ENCODE measurements around the gene GNAL. TPM values are rescaled to one million over a fixed set of nuclear protein-coding genes. Genes with fewer than 3 reads are reported as not detected.

The GNAL gene
- total and polyA plus RNA-seq, 2 donors from 2014 or later, result 1.8 to 9.7 TPM

DNA sequence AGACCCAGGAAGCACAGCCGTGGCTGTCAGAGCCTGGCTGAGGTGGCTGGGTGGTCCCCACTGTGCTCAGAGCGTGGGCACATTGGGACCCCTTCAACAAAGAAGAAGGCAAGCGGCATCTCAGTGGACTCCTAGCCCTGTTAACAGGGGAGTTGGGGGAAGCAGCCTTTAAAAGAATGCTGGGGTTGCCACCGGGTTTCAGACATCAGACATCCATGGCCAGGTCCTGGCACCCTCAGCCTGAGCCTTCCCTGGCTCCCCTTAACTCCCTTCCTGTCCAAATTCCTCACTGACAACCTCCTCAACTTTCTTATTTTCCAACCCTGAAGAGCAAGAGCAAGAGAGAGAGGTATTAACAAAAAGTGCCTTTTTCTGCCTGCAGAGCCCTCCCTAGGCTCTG lies 24.8 kb upstream of the GNAL start:
- Histone ChIP-seq H3K4me1 (ENCODE audit: control insufficient read depth in 2 of 3, insufficient read depth in 2 of 3, low read depth in 1 of 3, low read length in 3 of 3) (no peaks in the 10 kb centered on the region), H3K4me3 (ENCODE audit: low read length in 3 of 3) (no peak overlapping the region), H3K27ac (ENCODE audit: low read depth in 2 of 2, low read length in 2 of 2) (no peak overlapping the region), H3K9me3 (ENCODE audit: control insufficient read depth in 2 of 3, insufficient read depth in 1 of 3, low read length in 3 of 3) (no peaks in the 10 kb centered on the region), H3K9ac (ENCODE audit: low read length in 3 of 3) (no peak overlapping the region), H3K27me3 (ENCODE audit: control insufficient read depth, insufficient read depth, low read length) (no peaks in the 10 kb centered on the region), H3K36me3 (ENCODE audit: control insufficient read depth in 2 of 3, insufficient read depth in 3 of 3, low read length in 3 of 3) (no peaks in the 10 kb centered on the region)
- DNase-seq (no peak), FAIRE-seq (no peak)
- intact Hi-C loops (cut with DNase I), result no loop called here
- TF ChIP-seq, protein P1, sequence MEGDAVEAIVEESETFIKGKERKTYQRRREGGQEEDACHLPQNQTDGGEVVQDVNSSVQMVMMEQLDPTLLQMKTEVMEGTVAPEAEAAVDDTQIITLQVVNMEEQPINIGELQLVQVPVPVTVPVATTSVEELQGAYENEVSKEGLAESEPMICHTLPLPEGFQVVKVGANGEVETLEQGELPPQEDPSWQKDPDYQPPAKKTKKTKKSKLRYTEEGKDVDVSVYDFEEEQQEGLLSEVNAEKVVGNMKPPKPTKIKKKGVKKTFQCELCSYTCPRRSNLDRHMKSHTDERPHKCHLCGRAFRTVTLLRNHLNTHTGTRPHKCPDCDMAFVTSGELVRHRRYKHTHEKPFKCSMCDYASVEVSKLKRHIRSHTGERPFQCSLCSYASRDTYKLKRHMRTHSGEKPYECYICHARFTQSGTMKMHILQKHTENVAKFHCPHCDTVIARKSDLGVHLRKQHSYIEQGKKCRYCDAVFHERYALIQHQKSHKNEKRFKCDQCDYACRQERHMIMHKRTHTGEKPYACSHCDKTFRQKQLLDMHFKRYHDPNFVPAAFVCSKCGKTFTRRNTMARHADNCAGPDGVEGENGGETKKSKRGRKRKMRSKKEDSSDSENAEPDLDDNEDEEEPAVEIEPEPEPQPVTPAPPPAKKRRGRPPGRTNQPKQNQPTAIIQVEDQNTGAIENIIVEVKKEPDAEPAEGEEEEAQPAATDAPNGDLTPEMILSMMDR (IDR thresholded peaks at IDR 0.05; ENCODE audit: borderline replicate concordance, extremely low read depth, insufficient read depth), result no peak

DNA sequence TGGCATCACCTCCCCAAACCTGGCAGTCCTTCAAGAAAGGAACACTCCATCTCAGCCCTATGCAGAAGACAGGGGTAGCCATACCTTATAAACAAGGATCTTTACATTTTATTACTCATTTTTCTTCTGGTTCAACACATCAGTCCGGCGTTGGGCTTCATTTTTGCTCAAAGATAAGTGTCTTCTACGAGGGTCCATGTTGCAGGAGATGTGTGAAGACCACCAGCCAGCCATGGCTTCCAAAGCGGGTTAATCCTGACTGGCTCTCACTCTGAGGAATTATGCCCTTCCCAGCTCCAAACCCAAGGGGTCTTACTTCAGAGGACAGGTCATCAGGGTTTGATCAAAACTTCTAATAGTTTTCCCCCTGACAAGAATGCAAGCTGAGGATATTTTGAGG lies 23.9 kb upstream of the GNAL start:
- Histone ChIP-seq H3K4me1 (ENCODE audit: control insufficient read depth in 2 of 3, insufficient read depth in 2 of 3, low read depth in 1 of 3, low read length in 3 of 3) (no peaks in the 10 kb centered on the region), H3K4me3 (ENCODE audit: low read length in 3 of 3) (no peak overlapping the region), H3K9ac (ENCODE audit: low read length in 3 of 3) (no peak overlapping the region), H3K27ac (ENCODE audit: low read depth in 2 of 2, low read length in 2 of 2) (no peak overlapping the region), H3K27me3 (ENCODE audit: control insufficient read depth, insufficient read depth, low read length) (no peaks in the 10 kb centered on the region), H3K9me3 (ENCODE audit: control insufficient read depth in 2 of 3, insufficient read depth in 1 of 3, low read length in 3 of 3) (no peaks in the 10 kb centered on the region), H3K36me3 (ENCODE audit: control insufficient read depth in 2 of 3, insufficient read depth in 3 of 3, low read length in 3 of 3) (no peaks in the 10 kb centered on the region)
- TF ChIP-seq, protein P1 (IDR thresholded peaks at IDR 0.05; ENCODE audit: borderline replicate concordance, extremely low read depth, insufficient read depth), result no peak
- intact Hi-C loops (cut with DNase I), result no loop called here
- DNase-seq (no peak), FAIRE-seq (no peak)

DNA sequence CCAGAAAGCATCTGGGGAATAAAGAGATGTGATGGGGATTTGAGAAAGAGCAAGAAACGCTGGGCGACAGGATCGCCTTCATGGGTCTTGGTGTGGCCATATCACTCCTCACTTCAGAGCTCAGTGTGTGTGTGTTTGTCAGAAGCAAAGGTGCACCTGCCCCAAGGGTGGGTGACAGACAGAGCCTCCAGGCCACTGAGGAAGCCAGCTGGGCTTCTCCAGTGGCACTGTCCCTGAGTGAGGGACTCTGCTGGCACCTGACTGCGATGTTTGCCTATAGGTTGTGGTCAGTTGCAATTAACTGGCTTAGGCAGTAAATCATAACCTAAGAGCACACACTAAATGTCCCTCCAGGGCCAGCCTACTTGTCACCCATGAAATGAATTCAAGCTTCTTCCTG lies 23.5 kb upstream of the GNAL start:
- FAIRE-seq, result no peak
- no peak for DNase-seq
- H3K27me3 ChIP-seq (ENCODE audit: control insufficient read depth, insufficient read depth, low read length), result no peaks in the 10 kb centered on the region
- H3K4me3 ChIP-seq (ENCODE audit: low read length in 3 of 3), result no peak overlapping the region
- H3K4me1 ChIP-seq (ENCODE audit: control insufficient read depth in 2 of 3, insufficient read depth in 2 of 3, low read depth in 1 of 3, low read length in 3 of 3), result no peaks in the 10 kb centered on the region
- TF ChIP-seq, protein P1 (IDR thresholded peaks at IDR 0.05; ENCODE audit: borderline replicate concordance, extremely low read depth, insufficient read depth), result no peak
- intact Hi-C loops (cut with DNase I), result no loop called here
- H3K27ac ChIP-seq (ENCODE audit: low read depth in 2 of 2, low read length in 2 of 2), result no peak overlapping the region
- no peaks in the 10 kb centered on the region for H3K36me3 ChIP-seq (ENCODE audit: control insufficient read depth in 2 of 3, insufficient read depth in 3 of 3, low read length in 3 of 3)
- H3K9ac ChIP-seq (ENCODE audit: low read length in 3 of 3), result no peak overlapping the region
- no peaks in the 10 kb centered on the region for H3K9me3 ChIP-seq (ENCODE audit: control insufficient read depth in 2 of 3, insufficient read depth in 1 of 3, low read length in 3 of 3)

DNA sequence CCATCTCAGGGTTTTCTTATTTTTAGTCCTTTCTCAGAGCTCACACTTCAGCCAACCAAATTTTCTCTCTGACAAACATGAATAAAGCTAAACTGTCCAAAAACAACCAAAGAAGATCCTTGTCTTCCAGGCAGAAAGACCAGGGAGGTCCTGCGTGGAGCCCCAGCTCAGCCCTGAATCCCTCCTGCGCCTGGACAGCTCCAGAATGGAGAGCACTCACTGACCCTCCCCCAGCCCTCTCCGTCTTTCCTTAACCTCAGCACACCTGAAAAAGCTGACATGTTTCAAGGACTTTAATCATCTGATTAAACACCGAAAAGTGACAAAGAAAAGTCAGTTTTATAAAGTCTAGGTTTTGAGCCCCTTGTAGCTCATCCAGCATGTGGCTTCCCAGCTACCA lies 22.9 kb upstream of the GNAL start:
- no peak overlapping the region for H3K9ac ChIP-seq (ENCODE audit: low read length in 3 of 3)
- intact Hi-C loops (cut with DNase I), result no loop called here
- TF ChIP-seq, protein P1 (IDR thresholded peaks at IDR 0.05; ENCODE audit: borderline replicate concordance, extremely low read depth, insufficient read depth), result no peak
- no peak for FAIRE-seq
- H3K27me3 ChIP-seq (ENCODE audit: control insufficient read depth, insufficient read depth, low read length), result no peaks in the 10 kb centered on the region
- H3K4me3 ChIP-seq (ENCODE audit: low read length in 3 of 3), result no peak overlapping the region
- no peaks in the 10 kb centered on the region for H3K36me3 ChIP-seq (ENCODE audit: control insufficient read depth in 2 of 3, insufficient read depth in 3 of 3, low read length in 3 of 3)
- no peak overlapping the region for H3K27ac ChIP-seq (ENCODE audit: low read depth in 2 of 2, low read length in 2 of 2)
- H3K4me1 ChIP-seq (ENCODE audit: control insufficient read depth in 2 of 3, insufficient read depth in 2 of 3, low read depth in 1 of 3, low read length in 3 of 3), result no peaks in the 10 kb centered on the region
- DNase-seq, result no peak
- no peaks in the 10 kb centered on the region for H3K9me3 ChIP-seq (ENCODE audit: control insufficient read depth in 2 of 3, insufficient read depth in 1 of 3, low read length in 3 of 3)

Measured in kidney (tissue), 14 donors.